Right renal cortex interstitium (tissue), 3 donors: ENCODE results near the gene IFITM1. TPM values are rescaled to one million over a fixed set of nuclear protein-coding genes. Genes with fewer than 3 reads are reported as not detected.
"Not testable (repeated sequence)": the region's sequence is repeated elsewhere in the genome, so short reads cannot be mapped to it uniquely, and the experiment has no call there.

Experiments used
- DNase-seq, 3 donors: peaks; one replicate each; pipeline ENCODE4 v3.0.0-alpha.2; 2013; ENCODE audit warnings: low read depth in 3 of 3, low spot score in 2 of 3
- polyA plus RNA-seq, 3 donors: library from polyadenylated mRNA; unstranded; fragments of 120-200 nt; gene quantifications; one replicate each; pipeline ENCODE4 v1.2.1, GENCODE V29; 2013; ENCODE audit not compliant: insufficient read length in 3 of 3

IFITM1 gene
- polyA plus RNA-seq, 3 donors = 33.9 to 45.6 (median 43.5) TPM

GRCh38 chr11:324593-325517, 11.0 kb downstream of the IFITM1 start:
- not testable (repeated sequence) for DNase-seq

- no peak for DNase-seq
Measured at GRCh38 chr11:325796-326591, 12.2 kb downstream of the IFITM1 start.

- no peak for DNase-seq
Measured at GRCh38 chr11:326592-326841, 12.7 kb downstream of the IFITM1 start.

GRCh38 chr11:326842-327580, 13.2 kb downstream of the IFITM1 start:
- DNase-seq = no peak

- DNase-seq = no peak
Measured at GRCh38 chr11:327581-327923, 13.7 kb downstream of the IFITM1 start.

GRCh38 chr11:328012-328411, 14.2 kb downstream of the IFITM1 start:
- DNase-seq = no peak

- not testable (repeated sequence) for DNase-seq
Measured at GRCh38 chr11:328516-329100, 14.8 kb downstream of the IFITM1 start.

GRCh38 chr11:329886-330253, 16.0 kb downstream of the IFITM1 start:
- DNase-seq = no peak

- no peak for DNase-seq
Measured at GRCh38 chr11:330307-330693, 16.5 kb downstream of the IFITM1 start.

GRCh38 chr11:330694-331357, 17.0 kb downstream of the IFITM1 start:
- DNase-seq = no peak

GRCh38 chr11:331358-332060, 17.7 kb downstream of the IFITM1 start:
- no peak for DNase-seq

GRCh38 chr11:332651-333480, 19.0 kb downstream of the IFITM1 start:
- DNase-seq = no peak

GRCh38 chr11:333616-334263, 19.9 kb downstream of the IFITM1 start:
- DNase-seq = not testable (repeated sequence)

- DNase-seq = no peak
Measured at GRCh38 chr11:334264-334994, 20.6 kb downstream of the IFITM1 start.

- no peak for DNase-seq
Measured at GRCh38 chr11:335779-336658, 22.2 kb downstream of the IFITM1 start.

GRCh38 chr11:336659-337198, 22.9 kb downstream of the IFITM1 start:
- DNase-seq = no peak

GRCh38 chr11:337711-338110, 23.9 kb downstream of the IFITM1 start:
- DNase-seq = no peak
